WTC11 (cell line): ENCODE data around the gene ULK4. TPM values are rescaled to one million over a fixed set of nuclear protein-coding genes. Genes with fewer than 3 reads are reported as not detected.

Experiments
- ATAC-seq: fragments of 200-7000 bp; cut with Tn5 transposase; 2 replicates; pipeline ENCODE4 v1.10.0; 2021; ENCODE audit warnings: mild to moderate bottlenecking, moderate library complexity
- CTCF ChIA-PET: fragments of 300-600 bp; sonication (Branson Sonifier 250); formaldehyde crosslinking; loops from one replicate; lab custom pipeline; 2021; ENCODE audit warnings: antibody characterized with exemption; lab: Charles Lee
- POLR2A ChIA-PET: fragments of 350-600 bp; sonication (Branson Sonifier 250); formaldehyde crosslinking; loops from one replicate; lab custom pipeline; 2021; ENCODE audit warnings: antibody characterized with exemption; lab: Charles Lee
- DNase-seq: peaks from one replicate; pipeline ENCODE4 v3.0.0; 2021; ENCODE audit warnings: low spot score
- H3K27ac Mint-ChIP-seq: 2 replicates; pipeline ENCODE4 v1.8.0; 2021; ENCODE audit warnings: mixed read lengths
- H3K27me3 Mint-ChIP-seq: 2 replicates; pipeline ENCODE4 v1.8.0; 2021; ENCODE audit warnings: low read depth, mild to moderate bottlenecking, moderate library complexity, mixed read lengths
- H3K36me3 Mint-ChIP-seq: 2 replicates; pipeline ENCODE4 v1.8.0; 2021; ENCODE audit warnings: mixed read lengths
- H3K4me1 Mint-ChIP-seq: 2 replicates; pipeline ENCODE4 v1.8.0; 2022; ENCODE audit warnings: mixed read lengths
- H3K4me3 Mint-ChIP-seq: 2 replicates; pipeline ENCODE4 v1.8.0; 2021; ENCODE audit warnings: mild to moderate bottlenecking, moderate library complexity, mixed read lengths
- H3K9me3 Mint-ChIP-seq: 2 replicates; pipeline ENCODE4 v1.8.0; 2021; ENCODE audit warnings: mixed read lengths
- ARID4B ChIP-seq: sonication (generic); formaldehyde crosslinking; IDR thresholded peaks from 2 replicates; pipeline ENCODE4 v1.8.0; 2023; ENCODE audit warnings: missing genetic modification reagents, mild to moderate bottlenecking, borderline replicate concordance
- ATF3 ChIP-seq: sonication (generic); formaldehyde crosslinking; conservative IDR thresholded peaks from 2 replicates; pipeline ENCODE4 v1.8.1; 2022; ENCODE audit warnings: mild to moderate bottlenecking, missing genetic modification reagents
- CREB1 ChIP-seq: sonication (generic); formaldehyde crosslinking; IDR thresholded peaks from 2 replicates; pipeline ENCODE4 v1.8.0; 2023; ENCODE audit warnings: mild to moderate bottlenecking, missing genetic modification reagents
- E2F1 ChIP-seq: sonication (generic); formaldehyde crosslinking; IDR thresholded peaks from 2 replicates; pipeline ENCODE4 v1.8.0; 2022; ENCODE audit warnings: mild to moderate bottlenecking, missing genetic modification reagents
- E2F5 ChIP-seq: sonication (generic); formaldehyde crosslinking; IDR thresholded peaks from 2 replicates; pipeline ENCODE4 v1.8.1; 2022; ENCODE audit warnings: mild to moderate bottlenecking, moderate library complexity, missing genetic modification reagents
- GRHL2 ChIP-seq: fragments of 250-450 bp; sonication (Bioruptor Pico); IDR thresholded peaks from 2 replicates; pipeline ENCODE4 v1.8.0; 2022; ENCODE audit warnings: mild to moderate bottlenecking, moderate library complexity; ENCODE audit not compliant: insufficient replicate concordance, severe bottlenecking
- HMGA2 ChIP-seq: fragments of 250-450 bp; sonication (Bioruptor Pico); IDR thresholded peaks from 2 replicates; pipeline ENCODE4 v1.4.0; 2021; ENCODE audit warnings: mild to moderate bottlenecking, moderate library complexity
- KAT7 ChIP-seq: sonication (generic); formaldehyde crosslinking; IDR thresholded peaks from 2 replicates; pipeline ENCODE4 v1.8.1; 2023; ENCODE audit warnings: missing genetic modification reagents, mild to moderate bottlenecking, borderline replicate concordance
- MAX ChIP-seq: sonication (generic); formaldehyde crosslinking; IDR thresholded peaks from 2 replicates; pipeline ENCODE4 v1.8.0; 2022; ENCODE audit warnings: mild to moderate bottlenecking, missing genetic modification reagents
- MYBL2 ChIP-seq: sonication (generic); formaldehyde crosslinking; IDR thresholded peaks from 2 replicates; pipeline ENCODE4 v1.8.1; 2023; ENCODE audit warnings: mild to moderate bottlenecking, moderate library complexity, missing genetic modification reagents
- OVOL2 ChIP-seq: fragments of 250-450 bp; sonication (Bioruptor Pico); IDR thresholded peaks from 2 replicates; pipeline ENCODE4 v1.9.0; 2021; ENCODE audit warnings: mild to moderate bottlenecking, borderline replicate concordance
- PRRX2 ChIP-seq: fragments of 250-450 bp; sonication (Bioruptor Pico); IDR thresholded peaks from 2 replicates; pipeline ENCODE4 v1.8.0; 2021; ENCODE audit warnings: mild to moderate bottlenecking
- SOX15 ChIP-seq: fragments of 250-450 bp; sonication (Bioruptor Pico); IDR thresholded peaks from 2 replicates; pipeline ENCODE4 v1.9.0; 2021; ENCODE audit warnings: mild to moderate bottlenecking
- SP1 ChIP-seq: sonication (generic); formaldehyde crosslinking; conservative IDR thresholded peaks from 2 replicates; pipeline ENCODE4 v1.8.1; 2022; ENCODE audit warnings: missing genetic modification reagents
- TP53 ChIP-seq: sonication (generic); formaldehyde crosslinking; IDR thresholded peaks from 2 replicates; pipeline ENCODE4 v1.8.1; 2023; ENCODE audit warnings: mild to moderate bottlenecking, missing genetic modification reagents
- ZNF121 ChIP-seq: sonication (generic); formaldehyde crosslinking; IDR thresholded peaks from 2 replicates; pipeline ENCODE4 v1.8.0; 2023; ENCODE audit warnings: missing genetic modification reagents
- ZNF232 ChIP-seq: sonication (generic); formaldehyde crosslinking; IDR thresholded peaks from 2 replicates; pipeline ENCODE4 v1.8.0; 2022; ENCODE audit warnings: mild to moderate bottlenecking, missing genetic modification reagents
- ZNF396 ChIP-seq: fragments of 250-450 bp; sonication (Bioruptor Pico); IDR thresholded peaks from 2 replicates; pipeline ENCODE4 v1.8.0; 2021; ENCODE audit warnings: mild to moderate bottlenecking, moderate library complexity, borderline replicate concordance
- ZNF423 ChIP-seq: fragments of 250-450 bp; sonication (Bioruptor Pico); IDR thresholded peaks from 2 replicates; pipeline ENCODE4 v2.1.2; 2022; ENCODE audit warnings: mild to moderate bottlenecking, moderate library complexity
- ZNF425 ChIP-seq: fragments of 250-450 bp; sonication (Bioruptor Pico); conservative IDR thresholded peaks from 2 replicates; pipeline ENCODE4 v1.9.0; 2021; ENCODE audit warnings: mild to moderate bottlenecking
- ZNF671 ChIP-seq: fragments of 250-450 bp; sonication (Bioruptor Pico); IDR thresholded peaks from 2 replicates; pipeline ENCODE4 v1.8.0; 2021; ENCODE audit warnings: mild to moderate bottlenecking
- total RNA-seq: library from RNA; stranded (reverse); gene quantifications from 3 replicates; pipeline ENCODE4 v1.2.3, GENCODE V29; 2021
- TF ChIP-seq, protein P1 (sequence below): sonication (generic); formaldehyde crosslinking; IDR thresholded peaks from 2 replicates; pipeline ENCODE4 v1.8.0; 2023; ENCODE audit warnings: missing genetic modification reagents
- TF ChIP-seq, protein P2 (sequence below): sonication (generic); formaldehyde crosslinking; IDR thresholded peaks from 2 replicates; pipeline ENCODE4 v1.8.0; 2022; ENCODE audit warnings: mild to moderate bottlenecking, missing genetic modification reagents

The ULK4 gene
- total RNA-seq, 1 experiment from 2014 or later, result 9.2 TPM

GRCh38 chr3:41239587-41239986 lies 722.3 kb downstream of the ULK4 start:
- ChIA-PET CTCF (interaction anchor here (0.6 kb wide), 2 partner anchors 41 to 335 kb away, joined by 3 to 4 read pairs; no protein-coding TSS in a partner anchor), POLR2A (interaction anchor here (0.6 kb wide), 3 partner anchors 26 to 133 kb away, joined by 3 to 7 read pairs (median 4); no protein-coding TSS in a partner anchor)
- DNase-seq, result no peak
- TF ChIP-seq ZNF396 (CRISPR knock-in tag) (no peak), SOX15 (CRISPR knock-in tag) (no peak), HMGA2 (no peak), ARID4B (no peak), ZNF232 (CRISPR knock-in tag) (no peak), ZNF671 (no peak), ZNF425 (CRISPR knock-in tag) (no peak), E2F5 (CRISPR knock-in tag) (no peak), OVOL2 (CRISPR knock-in tag) (no peak), E2F1 (CRISPR knock-in tag) (no peak), GRHL2 (CRISPR knock-in tag) (no peak), ZNF423 (CRISPR knock-in tag) (no peak), TP53 (CRISPR knock-in tag) (no peak), ATF3 (CRISPR knock-in tag) (no peak)
- TF ChIP-seq, protein P1, sequence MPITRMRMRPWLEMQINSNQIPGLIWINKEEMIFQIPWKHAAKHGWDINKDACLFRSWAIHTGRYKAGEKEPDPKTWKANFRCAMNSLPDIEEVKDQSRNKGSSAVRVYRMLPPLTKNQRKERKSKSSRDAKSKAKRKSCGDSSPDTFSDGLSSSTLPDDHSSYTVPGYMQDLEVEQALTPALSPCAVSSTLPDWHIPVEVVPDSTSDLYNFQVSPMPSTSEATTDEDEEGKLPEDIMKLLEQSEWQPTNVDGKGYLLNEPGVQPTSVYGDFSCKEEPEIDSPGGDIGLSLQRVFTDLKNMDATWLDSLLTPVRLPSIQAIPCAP (CRISPR knock-in tag), result no peak
- TF ChIP-seq, all 79 proteins: peak for 0
- H3K27ac Mint-ChIP-seq, result no peak overlapping the region
- H3K4me1 Mint-ChIP-seq, result peaks cover 22% of the 10 kb centered on the region
- ATAC-seq, result no peak
- H3K36me3 Mint-ChIP-seq, result peaks cover 67% of the 10 kb centered on the region
- H3K9me3 Mint-ChIP-seq, result no peaks in the 10 kb centered on the region
- H3K27me3 Mint-ChIP-seq, result no peaks in the 10 kb centered on the region
- H3K4me3 Mint-ChIP-seq, result no peak overlapping the region

DNA sequence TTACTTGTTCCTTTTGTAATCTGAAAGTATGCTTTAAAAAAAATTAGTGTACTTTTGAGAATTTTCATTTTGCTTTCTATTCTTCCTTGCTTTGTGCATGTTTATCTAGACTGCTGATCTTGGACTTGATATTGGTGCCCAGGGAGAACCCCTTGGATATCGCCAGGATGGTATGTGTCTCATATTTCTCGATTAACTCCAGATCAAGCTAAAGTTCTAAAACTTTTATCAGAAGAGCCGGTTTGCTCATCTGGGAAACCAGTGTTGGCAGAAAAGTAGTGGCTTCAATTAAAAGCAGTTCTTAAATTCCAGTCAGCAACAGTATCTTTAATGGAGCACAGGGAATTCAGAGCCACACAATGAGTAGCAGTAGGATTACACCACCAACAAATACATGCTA lies 724.0 kb downstream of the ULK4 start:
- no peak for DNase-seq
- Mint-ChIP-seq H3K27me3 (no peaks in the 10 kb centered on the region), H3K9me3 (no peaks in the 10 kb centered on the region), H3K36me3 (peaks cover 84% of the 10 kb centered on the region), H3K27ac (no peak overlapping the region), H3K4me1 (peaks cover 35% of the 10 kb centered on the region), H3K4me3 (no peak overlapping the region)
- ChIA-PET POLR2A (interaction anchor here (0.6 to 0.7 kb wide), 2 partner anchors 593 to 730 kb away, joined by 8 to 9 read pairs; no protein-coding TSS in a partner anchor), CTCF (no interaction called here)
- ATAC-seq, result no peak
- TF ChIP-seq MAX (CRISPR knock-in tag), result no peak
- TF ChIP-seq OVOL2 (CRISPR knock-in tag), result no peak
- no peak for TF ChIP-seq SP1
- no peak for TF ChIP-seq MYBL2
- no peak for TF ChIP-seq KAT7 (CRISPR knock-in tag)
- TF ChIP-seq E2F1 (CRISPR knock-in tag), result no peak
- TF ChIP-seq, protein P2, sequence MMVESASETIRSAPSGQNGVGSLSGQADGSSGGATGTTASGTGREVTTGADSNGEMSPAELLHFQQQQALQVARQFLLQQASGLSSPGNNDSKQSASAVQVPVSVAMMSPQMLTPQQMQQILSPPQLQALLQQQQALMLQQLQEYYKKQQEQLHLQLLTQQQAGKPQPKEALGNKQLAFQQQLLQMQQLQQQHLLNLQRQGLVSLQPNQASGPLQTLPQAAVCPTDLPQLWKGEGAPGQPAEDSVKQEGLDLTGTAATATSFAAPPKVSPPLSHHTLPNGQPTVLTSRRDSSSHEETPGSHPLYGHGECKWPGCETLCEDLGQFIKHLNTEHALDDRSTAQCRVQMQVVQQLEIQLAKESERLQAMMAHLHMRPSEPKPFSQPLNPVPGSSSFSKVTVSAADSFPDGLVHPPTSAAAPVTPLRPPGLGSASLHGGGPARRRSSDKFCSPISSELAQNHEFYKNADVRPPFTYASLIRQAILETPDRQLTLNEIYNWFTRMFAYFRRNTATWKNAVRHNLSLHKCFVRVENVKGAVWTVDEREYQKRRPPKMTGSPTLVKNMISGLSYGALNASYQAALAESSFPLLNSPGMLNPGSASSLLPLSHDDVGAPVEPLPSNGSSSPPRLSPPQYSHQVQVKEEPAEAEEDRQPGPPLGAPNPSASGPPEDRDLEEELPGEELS, result no peak
- TF ChIP-seq PRRX2 (CRISPR knock-in tag), result no peak
- no peak for TF ChIP-seq ZNF121 (CRISPR knock-in tag)
- TF ChIP-seq CREB1 (CRISPR knock-in tag), result no peak
